SH-SY5Y (cell line): ENCODE results near the gene FGF21.

Experiments used
- GATA2 ChIP-seq: IDR thresholded peaks from 2 replicates; pipeline ENCODE4 v1.6.1; 2011; ENCODE audit warnings: mild to moderate bottlenecking, low read depth, low read length
- GATA3 ChIP-seq: IDR thresholded peaks from 2 replicates; pipeline ENCODE4 v1.6.1; 2011; ENCODE audit warnings: low read depth, mild to moderate bottlenecking, low read length, moderate library complexity

FGF21 gene

GRCh38 chr19:48756686-48757085 is 1.4 kb downstream of the FGF21 start:
- TF ChIP-seq GATA2 (no peak), GATA3 (no peak)

GRCh38 chr19:48757089-48757675 is 1.9 kb downstream of the FGF21 start:
- TF ChIP-seq GATA3 (no peak), GATA2 (no peak)

- TF ChIP-seq GATA3, result no peak
Observed at GRCh38 chr19:48757741-48758144, 2.4 kb downstream of the FGF21 start.

- TF ChIP-seq GATA2, result no peak
- TF ChIP-seq GATA3, result no peak
Observed at GRCh38 chr19:48760504-48761205, 5.3 kb downstream of the FGF21 start.

GRCh38 chr19:48768994-48769713 is 13.8 kb downstream of the FGF21 start:
- TF ChIP-seq GATA2 (no peak), GATA3 (no peak)

GRCh38 chr19:48770266-48770665 is 14.9 kb downstream of the FGF21 start:
- TF ChIP-seq GATA3 (no peak), GATA2 (no peak)

GRCh38 chr19:48770734-48771472 is 15.6 kb downstream of the FGF21 start:
- TF ChIP-seq GATA3, result no peak
- TF ChIP-seq GATA2, result no peak

- TF ChIP-seq GATA2, result no peak
- TF ChIP-seq GATA3, result no peak
Observed at GRCh38 chr19:48772503-48772953, 17.2 kb downstream of the FGF21 start.

GRCh38 chr19:48777139-48777538 is 21.8 kb downstream of the FGF21 start:
- TF ChIP-seq GATA2, result no peak
- no peak for TF ChIP-seq GATA3

GRCh38 chr19:48777720-48778119 is 22.4 kb downstream of the FGF21 start:
- TF ChIP-seq GATA2 (no peak), GATA3 (no peak)

GRCh38 chr19:48779636-48780035 is 24.3 kb downstream of the FGF21 start:
- TF ChIP-seq GATA3 (no peak), GATA2 (no peak)

- TF ChIP-seq GATA3 (no peak), GATA2 (no peak)
Observed at GRCh38 chr19:48780631-48781391, 25.5 kb downstream of the FGF21 start.

GRCh38 chr19:48784527-48784926 is 29.2 kb downstream of the FGF21 start:
- TF ChIP-seq GATA3 (no peak), GATA2 (no peak)
